Peyer's patch (tissue), 4 donors: Measurements from ENCODE around the gene SPTAN1.

Source experiments
- CTCF ChIP-seq, 6 experiments: fragments of 450-650 bp in 4 of 6; fragments of 200-600 bp in 2 of 6; sonication (generic) in 1 of 6; IDR thresholded peaks; one replicate each; pipeline ENCODE4 v1.5.1; 2017 to 2019; ENCODE audit warnings: antibody characterized with exemption in 6 of 6, mild to moderate bottlenecking in 3 of 6, moderate library complexity in 1 of 6
- POLR2A ChIP-seq, 2 donors: fragments of 450-650 bp; IDR thresholded peaks; one replicate each; pipeline ENCODE4 v1.5.1; 2017; ENCODE audit warnings: antibody characterized with exemption in 2 of 2, mild to moderate bottlenecking in 2 of 2, moderate library complexity in 2 of 2

GRCh38 chr9:128631636-128632035 is 79.2 kb downstream of the SPTAN1 start:
- no peak for TF ChIP-seq POLR2A (IDR thresholded peaks at IDR 0.05)
- TF ChIP-seq CTCF (IDR thresholded peaks at IDR 0.05): no peak
